ENCODE results near the gene FBXW4.
A peak's percentile ranks its signal among the peaks of the same experiment; 100 is the strongest.

Gene FBXW4

GRCh38 chr10:101577121-101577871 is 117.7 kb downstream of the FBXW4 start:
- no peak for DNase-seq

GRCh38 chr10:101576211-101576863 is 118.6 kb downstream of the FBXW4 start:
- no peak for DNase-seq

- DNase-seq, result no peak
Measured at GRCh38 chr10:101575580-101576210, 119.3 kb downstream of the FBXW4 start.

- no peak for DNase-seq
Measured at GRCh38 chr10:101575091-101575490, 119.9 kb downstream of the FBXW4 start.

- DNase-seq, result no peak
Measured at GRCh38 chr10:101573885-101574753, 120.9 kb downstream of the FBXW4 start.

GRCh38 chr10:101572785-101573184 is 122.2 kb downstream of the FBXW4 start:
- no peak for DNase-seq

GRCh38 chr10:101572126-101572525 is 122.8 kb downstream of the FBXW4 start:
- no peak for DNase-seq

- no peak for DNase-seq
Measured at GRCh38 chr10:101571271-101571925, 123.6 kb downstream of the FBXW4 start.

GRCh38 chr10:101570428-101571270 is 124.3 kb downstream of the FBXW4 start:
- DNase-seq, result no peak

GRCh38 chr10:101569622-101570427 is 125.1 kb downstream of the FBXW4 start:
- peak; percentile 62 for DNase-seq

- no peak for DNase-seq
Measured at GRCh38 chr10:101569323-101569621, 125.7 kb downstream of the FBXW4 start.

- no peak for DNase-seq
Measured at GRCh38 chr10:101568054-101568745, 126.8 kb downstream of the FBXW4 start.

- no peak for DNase-seq
Measured at GRCh38 chr10:101567165-101568006, 127.6 kb downstream of the FBXW4 start.

GRCh38 chr10:101566333-101567164 is 128.4 kb downstream of the FBXW4 start:
- DNase-seq, result peak; percentile 35

GRCh38 chr10:101565936-101566332 is 129.0 kb downstream of the FBXW4 start:
- DNase-seq, result no peak

GRCh38 chr10:101565370-101565900 is 129.5 kb downstream of the FBXW4 start:
- DNase-seq, result no peak

GRCh38 chr10:101564490-101564991 is 130.4 kb downstream of the FBXW4 start:
- no peak for DNase-seq
